ENCODE data around the gene PRELID3B. TPM values are rescaled to one million over a fixed set of nuclear protein-coding genes. Genes with fewer than 3 reads are reported as not detected.

PRELID3B gene
- total RNA-seq, 1 experiment from 2014 or later = 181 TPM

GRCh38 chr20:59010321-59010994, 32.1 kb downstream of the PRELID3B start:
- H3F3A ChIP-seq (ENCODE audit: low read length, unreplicated experiment) = no peaks in the 10 kb centered on the region
- no peaks in the 10 kb centered on the region for H3K27me3 ChIP-seq (ENCODE audit: low read length)
- H2AFZ ChIP-seq (ENCODE audit: low read length) = peak overlapping the region; percentile 75
- H3K9ac ChIP-seq (ENCODE audit: low read length) = no peak overlapping the region; the same call in 1 of the 2 replicates
- H3K4me1 ChIP-seq (ENCODE audit: insufficient read depth, low read length) = peaks cover 35% of the 10 kb centered on the region
- peak; percentile 38 for DNase-seq
- intact Hi-C loops (cut with micrococcal nuclease) = no loop called here
- ATAC-seq = no peak
- H3K36me3 ChIP-seq (ENCODE audit: low read depth, low read length) = no peaks in the 10 kb centered on the region
- H3K9me3 ChIP-seq (ENCODE audit: low read length) = no peaks in the 10 kb centered on the region
- no peaks in the 10 kb centered on the region for H3K9me2 ChIP-seq (replicated peaks; ENCODE audit: low read length)
- BruUV-seq (replicated peaks) = no TSS peak
- H3K4me3 ChIP-seq (ENCODE audit: low read length) = no peak overlapping the region
- POLR2A ChIA-PET (ENCODE audit: unreplicated experiment) = interaction anchor here (0.6 kb wide), 1 partner anchor 22 kb away, joined by 16 read pairs; no protein-coding TSS in a partner anchor
- no peaks in the 10 kb centered on the region for H4K20me1 ChIP-seq (ENCODE audit: low read length)
- CTCF ChIA-PET = no interaction called here
- peaks cover 14% of the 10 kb centered on the region for H3K79me2 ChIP-seq (ENCODE audit: low read length)
- peak overlapping the region; percentile 52 for H3K27ac ChIP-seq (ENCODE audit: low read length)
- no peak for TF ChIP-seq EZH2phosphoT487 (IDR thresholded peaks at IDR 0.05; ENCODE audit: borderline replicate concordance, low read length)
- peak overlapping the region; percentile 30 for H3K4me2 ChIP-seq (ENCODE audit: low read length)

GRCh38 chr20:59008715-59009336, 33.8 kb downstream of the PRELID3B start:
- Histone ChIP-seq H3F3A (ENCODE audit: low read length, unreplicated experiment) (no peaks in the 10 kb centered on the region), H4K20me1 (ENCODE audit: low read length) (no peaks in the 10 kb centered on the region), H3K4me3 (ENCODE audit: low read length) (no peak overlapping the region), H3K4me2 (ENCODE audit: low read length) (no peak overlapping the region), H3K27ac (ENCODE audit: low read length) (no peak overlapping the region), H3K27me3 (ENCODE audit: low read length) (no peaks in the 10 kb centered on the region), H3K9ac (ENCODE audit: low read length) (no peak overlapping the region), H3K9me2 (replicated peaks; ENCODE audit: low read length) (no peaks in the 10 kb centered on the region), H3K4me1 (ENCODE audit: insufficient read depth, low read length) (peaks cover 40% of the 10 kb centered on the region), H3K79me2 (ENCODE audit: low read length) (peaks cover 28% of the 10 kb centered on the region), H3K9me3 (ENCODE audit: low read length) (no peaks in the 10 kb centered on the region), H2AFZ (ENCODE audit: low read length) (no peak overlapping the region), H3K36me3 (ENCODE audit: low read depth, low read length) (no peaks in the 10 kb centered on the region)
- intact Hi-C loops (cut with micrococcal nuclease) = no loop called here
- no peak for TF ChIP-seq EZH2phosphoT487 (IDR thresholded peaks at IDR 0.05; ENCODE audit: borderline replicate concordance, low read length)
- TF ChIP-seq, protein P1, sequence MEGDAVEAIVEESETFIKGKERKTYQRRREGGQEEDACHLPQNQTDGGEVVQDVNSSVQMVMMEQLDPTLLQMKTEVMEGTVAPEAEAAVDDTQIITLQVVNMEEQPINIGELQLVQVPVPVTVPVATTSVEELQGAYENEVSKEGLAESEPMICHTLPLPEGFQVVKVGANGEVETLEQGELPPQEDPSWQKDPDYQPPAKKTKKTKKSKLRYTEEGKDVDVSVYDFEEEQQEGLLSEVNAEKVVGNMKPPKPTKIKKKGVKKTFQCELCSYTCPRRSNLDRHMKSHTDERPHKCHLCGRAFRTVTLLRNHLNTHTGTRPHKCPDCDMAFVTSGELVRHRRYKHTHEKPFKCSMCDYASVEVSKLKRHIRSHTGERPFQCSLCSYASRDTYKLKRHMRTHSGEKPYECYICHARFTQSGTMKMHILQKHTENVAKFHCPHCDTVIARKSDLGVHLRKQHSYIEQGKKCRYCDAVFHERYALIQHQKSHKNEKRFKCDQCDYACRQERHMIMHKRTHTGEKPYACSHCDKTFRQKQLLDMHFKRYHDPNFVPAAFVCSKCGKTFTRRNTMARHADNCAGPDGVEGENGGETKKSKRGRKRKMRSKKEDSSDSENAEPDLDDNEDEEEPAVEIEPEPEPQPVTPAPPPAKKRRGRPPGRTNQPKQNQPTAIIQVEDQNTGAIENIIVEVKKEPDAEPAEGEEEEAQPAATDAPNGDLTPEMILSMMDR (conservative IDR thresholded peaks at IDR 0.05; ENCODE audit: low read depth, low read length) = no peak
- no peak for TF ChIP-seq EZH2 (IDR thresholded peaks at IDR 0.05; ENCODE audit: low read length, unreplicated experiment)
- ChIA-PET CTCF (no interaction called here), POLR2A (ENCODE audit: unreplicated experiment) (no interaction called here)
- no TSS peak for BruUV-seq (replicated peaks)
- no peak for ATAC-seq
- DNase-seq = no peak

GRCh38 chr20:59007665-59008511, 34.7 kb downstream of the PRELID3B start:
- Histone ChIP-seq H3K9me2 (replicated peaks; ENCODE audit: low read length) (no peaks in the 10 kb centered on the region), H3K27me3 (ENCODE audit: low read length) (no peaks in the 10 kb centered on the region), H3K4me3 (ENCODE audit: low read length) (peak overlapping the region; percentile 96), H3K4me1 (ENCODE audit: insufficient read depth, low read length) (peaks cover 40% of the 10 kb centered on the region), H4K20me1 (ENCODE audit: low read length) (no peaks in the 10 kb centered on the region), H2AFZ (ENCODE audit: low read length) (peak overlapping the region; percentile 90; the same call in 1 of the 2 replicates), H3F3A (ENCODE audit: low read length, unreplicated experiment) (no peaks in the 10 kb centered on the region), H3K27ac (ENCODE audit: low read length) (no peak overlapping the region), H3K36me3 (ENCODE audit: low read depth, low read length) (no peaks in the 10 kb centered on the region), H3K4me2 (ENCODE audit: low read length) (peak overlapping the region; percentile 99), H3K9ac (ENCODE audit: low read length) (peak overlapping the region; percentile 88; the same call in 1 of the 2 replicates), H3K79me2 (ENCODE audit: low read length) (peaks cover 30% of the 10 kb centered on the region), H3K9me3 (ENCODE audit: low read length) (no peaks in the 10 kb centered on the region)
- CTCF ChIA-PET = no interaction called here
- no peak for DNase-seq
- TF ChIP-seq, protein P1 (conservative IDR thresholded peaks at IDR 0.05; ENCODE audit: low read depth, low read length) = no peak
- TF ChIP-seq EZH2 (IDR thresholded peaks at IDR 0.05; ENCODE audit: low read length, unreplicated experiment) (no peak), EZH2phosphoT487 (IDR thresholded peaks at IDR 0.05; ENCODE audit: borderline replicate concordance, low read length) (no peak)
- POLR2A ChIA-PET (ENCODE audit: unreplicated experiment) = no interaction called here
- intact Hi-C loops (cut with micrococcal nuclease) = no loop called here
- ATAC-seq = no peak
- TSS peak; percentile 26 for BruUV-seq (replicated peaks)
